HG03521 (cell line): ENCODE measurements around the gene ATP6V1G3.
"Not testable (repeated sequence)": the region's sequence is repeated elsewhere in the genome, so short reads cannot be mapped to it uniquely, and the experiment has no call there.

ENCODE experiments used
- ATAC-seq: cut with Tn5 transposase; IDR thresholded peaks from one replicate; pipeline ENCODE4 v1.9.1; 2021; ENCODE audit warnings: mild to moderate bottlenecking, moderate library complexity; ENCODE audit not compliant: unreplicated experiment

Gene ATP6V1G3

DNA sequence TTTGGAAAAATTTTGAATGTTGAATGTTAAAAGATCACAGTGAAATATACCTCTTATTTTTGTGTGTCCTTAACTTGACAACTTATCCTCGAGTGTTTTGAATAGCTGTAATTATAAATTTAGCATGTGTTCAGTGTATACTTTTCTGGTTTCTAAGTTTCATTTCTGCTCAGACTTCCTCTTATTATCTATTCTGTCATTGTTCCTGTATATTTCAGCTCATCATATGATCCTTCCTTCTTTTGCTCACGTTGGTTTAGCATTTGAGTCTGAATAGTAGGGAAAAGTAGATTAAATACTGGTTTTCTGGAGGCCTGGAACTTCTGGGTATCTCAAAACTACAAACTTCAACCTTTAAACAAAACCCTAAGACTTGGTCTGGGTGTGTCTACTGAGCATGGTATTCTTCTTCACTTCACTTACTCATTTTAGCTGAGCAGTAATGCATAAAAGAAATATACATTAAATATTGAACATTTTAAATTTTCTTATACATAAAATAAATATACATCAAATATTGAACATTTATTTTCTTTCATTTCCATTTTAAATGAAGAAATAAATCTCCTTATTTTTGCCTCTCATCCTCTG, 3.3 kb upstream of the ATP6V1G3 start:
- peak; percentile 80 for ATAC-seq

DNA sequence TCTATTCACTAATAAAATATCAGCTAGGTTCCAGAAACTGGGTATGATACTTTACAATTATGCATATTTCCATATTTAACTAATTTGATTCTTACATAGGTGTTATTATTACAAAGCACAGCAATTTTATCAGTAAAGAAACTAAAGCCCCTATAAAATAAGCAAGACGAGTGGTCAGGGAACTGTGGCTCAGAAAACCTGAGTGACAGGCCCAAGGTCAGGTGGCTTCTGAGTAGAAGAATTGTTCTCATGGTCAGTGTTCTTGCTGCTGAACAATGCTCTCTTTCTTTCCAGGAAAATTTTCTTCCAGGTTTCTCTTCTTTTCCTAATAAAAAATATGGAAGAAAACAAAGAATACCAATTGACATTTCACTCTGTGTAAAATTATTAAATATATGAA, 2.2 kb upstream of the ATP6V1G3 start:
- ATAC-seq = no peak

DNA sequence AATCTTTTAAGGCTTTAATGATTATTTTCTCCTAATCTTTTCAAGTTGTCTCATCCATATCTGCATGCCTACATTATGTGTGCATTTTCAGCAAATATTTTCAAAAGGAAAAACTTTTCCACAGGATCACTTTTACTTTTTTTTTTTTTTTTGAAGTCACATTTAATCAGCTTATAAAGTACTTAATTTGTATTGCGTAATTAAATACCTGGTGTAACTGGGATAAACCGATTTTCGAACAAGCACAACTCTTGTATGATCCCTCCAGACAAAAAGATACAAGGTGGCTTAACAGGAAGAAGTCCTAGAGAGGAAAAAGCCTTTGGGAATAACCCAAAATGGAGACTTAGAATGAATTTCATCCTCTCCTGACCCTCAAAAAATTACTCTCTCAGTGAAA, 1.3 kb upstream of the ATP6V1G3 start:
- no peak for ATAC-seq

DNA sequence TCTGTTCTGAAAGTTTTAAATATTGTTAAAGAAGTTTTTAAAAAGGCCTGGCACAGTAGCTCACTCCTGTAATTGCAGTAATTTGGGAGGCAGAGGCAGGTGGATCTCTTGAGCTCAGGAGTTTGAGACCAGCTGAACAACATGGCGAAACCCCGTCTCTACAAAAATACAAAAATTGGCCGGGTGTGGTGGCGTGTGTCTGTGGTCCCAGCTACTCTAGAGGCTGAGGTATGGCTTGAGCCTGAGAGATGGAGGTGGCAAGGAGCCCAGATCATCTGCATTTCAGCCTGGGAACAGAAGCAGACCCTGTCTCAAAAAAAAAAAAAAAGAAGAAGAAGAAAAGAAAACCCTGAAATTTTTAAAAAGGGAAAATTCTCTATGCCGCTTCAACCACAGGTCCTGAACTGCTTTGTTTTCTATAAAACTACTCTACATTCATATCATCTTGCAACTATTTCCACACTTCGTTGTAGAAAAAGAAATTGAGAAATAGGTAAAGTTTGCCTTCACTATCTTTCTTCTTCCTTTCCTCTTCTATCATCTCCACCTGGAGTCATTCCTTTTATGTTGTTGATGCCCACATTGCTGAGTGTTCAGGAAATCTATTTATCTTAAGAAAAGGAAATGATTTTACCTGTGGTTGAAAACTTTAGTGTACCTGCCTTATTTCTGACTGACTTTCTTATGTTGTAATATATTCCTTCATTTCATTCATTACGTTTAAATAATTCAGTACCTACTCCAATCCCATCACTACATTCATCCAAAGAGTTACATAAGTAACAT, 1.7 kb downstream of the ATP6V1G3 start:
- ATAC-seq = no peak

DNA sequence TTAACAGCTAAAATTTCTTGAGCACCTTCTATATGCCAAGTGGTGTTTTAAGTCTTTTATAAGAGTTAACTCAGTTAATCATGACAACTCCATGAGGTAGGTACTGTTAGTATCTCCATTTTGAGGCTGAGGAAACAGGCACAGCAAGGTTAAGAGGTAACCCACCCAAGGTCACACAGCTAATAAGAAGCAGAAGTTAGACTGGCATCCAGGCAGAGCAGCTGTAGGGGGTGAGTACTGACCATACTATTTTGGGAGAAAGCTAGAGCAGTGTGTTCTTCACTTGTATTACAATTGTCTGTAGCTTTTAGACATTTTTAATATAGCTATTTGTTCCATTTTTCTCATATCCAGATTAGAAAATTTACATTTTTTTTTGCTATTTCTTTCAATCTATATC, 4.8 kb downstream of the ATP6V1G3 start:
- ATAC-seq = no peak

DNA sequence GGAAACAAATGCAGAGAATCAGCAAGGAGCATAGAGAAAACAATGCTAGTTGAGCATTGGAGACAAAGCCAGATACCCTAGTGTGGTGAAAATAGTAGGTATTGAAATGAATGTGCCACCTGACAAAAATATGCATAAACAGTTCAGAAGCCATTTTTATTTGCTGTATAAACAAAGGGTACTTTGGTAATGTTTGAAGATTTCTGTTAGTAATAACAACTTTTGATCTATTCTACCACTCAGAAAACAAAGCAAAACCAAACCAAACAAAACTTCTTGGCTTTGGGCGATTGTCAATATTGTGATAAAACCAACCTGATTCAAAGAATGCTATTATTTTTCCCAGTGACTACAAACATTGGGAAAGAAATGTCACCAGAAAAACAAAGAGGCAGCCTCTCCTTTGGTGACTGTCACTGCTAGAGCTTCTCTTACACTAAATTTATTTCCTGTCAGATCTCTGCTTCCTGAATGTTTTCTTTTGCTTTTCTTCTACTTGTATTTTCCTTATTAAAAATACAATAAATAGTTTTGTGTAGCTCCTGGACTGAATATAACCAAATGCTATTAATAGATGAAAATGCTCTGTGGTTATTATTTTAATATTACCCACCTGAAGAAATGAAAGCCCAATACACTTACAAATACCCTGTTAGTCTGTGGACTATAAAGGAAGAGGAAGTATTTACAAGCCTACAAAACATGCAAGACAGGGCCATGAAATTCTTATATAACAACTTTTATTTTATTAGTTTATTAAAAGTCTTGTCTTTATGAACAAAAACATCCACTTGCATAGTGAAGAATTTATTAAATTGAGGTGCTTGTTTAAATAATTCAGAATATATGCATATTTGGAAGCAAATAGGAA, 5.7 kb downstream of the ATP6V1G3 start:
- no peak for ATAC-seq

DNA sequence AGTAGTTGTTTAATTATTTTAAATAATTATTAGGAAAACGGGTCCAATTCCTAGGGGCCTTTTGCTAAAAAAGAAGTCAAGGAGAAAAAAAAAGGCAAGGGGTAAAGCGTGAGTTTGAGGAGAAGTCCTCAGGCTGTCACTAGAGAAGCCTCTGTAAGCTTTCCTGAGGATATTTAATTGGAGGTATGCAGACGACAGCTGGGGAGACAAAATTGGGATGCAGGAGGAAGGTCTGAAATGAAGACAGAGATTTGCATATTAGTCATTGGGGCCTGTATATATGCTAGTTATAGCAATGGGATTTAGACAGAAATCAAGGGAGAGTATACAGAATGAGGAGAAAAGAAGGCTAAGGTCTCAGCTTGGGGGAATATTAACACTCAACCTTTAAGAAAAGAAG, 8.6 kb downstream of the ATP6V1G3 start:
- ATAC-seq = no peak

DNA sequence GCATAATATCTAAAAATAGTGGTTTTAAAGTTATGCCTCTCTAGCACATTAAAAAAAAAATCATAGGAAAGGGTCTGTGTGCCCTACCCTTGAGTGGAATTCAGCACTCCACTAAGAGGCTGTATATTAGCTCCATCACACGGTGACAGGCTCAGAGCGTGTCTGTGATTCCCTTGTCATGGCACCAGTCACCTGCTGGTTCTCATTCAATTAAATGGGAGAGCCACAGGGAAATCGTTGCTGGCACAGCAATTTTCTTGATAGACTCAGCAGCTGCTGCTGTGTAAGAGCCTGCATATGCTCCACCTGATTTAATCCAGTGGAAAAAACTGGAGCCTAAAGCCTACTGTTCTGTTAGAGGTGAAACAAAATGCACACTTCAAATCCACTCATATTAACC, 9.5 kb downstream of the ATP6V1G3 start:
- no peak for ATAC-seq

DNA sequence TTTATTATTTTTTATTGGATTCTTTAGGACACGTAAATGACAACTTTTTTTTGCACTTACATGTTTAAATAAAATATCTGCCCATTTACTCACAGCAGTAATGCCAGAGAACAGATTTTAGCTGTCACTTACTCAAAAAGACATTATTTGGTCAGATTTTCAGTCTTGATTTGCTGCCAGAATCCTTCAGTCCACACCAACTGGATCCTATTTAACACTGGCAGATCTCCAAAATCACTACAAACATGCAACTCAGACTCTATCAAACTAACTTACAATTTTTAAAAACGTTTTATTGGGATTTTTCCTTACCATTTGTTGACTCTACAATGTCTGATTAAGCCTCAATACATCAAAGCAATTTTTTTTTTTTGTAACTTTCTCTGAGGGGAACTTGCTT, 11.1 kb downstream of the ATP6V1G3 start:
- ATAC-seq = no peak

DNA sequence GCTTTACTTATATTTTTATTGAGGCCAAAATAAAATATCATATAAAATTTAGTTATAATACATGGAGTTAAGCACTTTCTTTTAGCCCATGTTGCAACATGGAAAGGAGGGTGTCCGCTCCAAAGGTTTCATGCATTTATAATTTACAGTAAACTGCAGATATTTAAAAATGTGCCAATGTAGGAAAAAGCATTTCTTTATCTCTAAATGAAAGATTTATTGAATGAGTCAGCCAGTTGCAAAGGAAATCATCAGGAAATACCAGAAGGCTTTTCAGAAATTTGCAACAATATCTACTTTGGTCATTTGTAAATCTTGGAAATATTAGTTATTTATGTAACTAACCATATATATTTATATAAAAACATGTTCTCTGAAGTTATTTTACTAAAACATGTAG, 12.1 kb downstream of the ATP6V1G3 start:
- no peak for ATAC-seq

DNA sequence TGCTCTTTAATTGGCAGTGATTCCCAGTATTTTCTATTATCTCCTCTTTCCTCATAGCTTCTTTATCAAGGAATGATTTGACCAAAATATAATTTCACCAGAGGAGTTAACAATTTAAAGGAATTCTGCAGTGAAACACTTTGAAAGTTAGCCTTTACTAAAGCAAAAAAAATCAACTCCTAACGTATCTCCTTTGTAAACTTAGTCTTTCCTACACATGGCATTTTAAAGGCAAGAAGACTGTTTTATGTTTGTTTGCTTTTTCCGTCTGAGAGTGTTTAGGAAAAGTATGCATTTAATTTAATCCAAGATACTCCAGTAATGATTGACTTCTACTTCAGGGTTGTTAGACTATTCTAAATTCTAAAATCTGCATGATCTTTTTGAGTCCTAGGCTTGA, 15.9 kb downstream of the ATP6V1G3 start:
- ATAC-seq = no peak

DNA sequence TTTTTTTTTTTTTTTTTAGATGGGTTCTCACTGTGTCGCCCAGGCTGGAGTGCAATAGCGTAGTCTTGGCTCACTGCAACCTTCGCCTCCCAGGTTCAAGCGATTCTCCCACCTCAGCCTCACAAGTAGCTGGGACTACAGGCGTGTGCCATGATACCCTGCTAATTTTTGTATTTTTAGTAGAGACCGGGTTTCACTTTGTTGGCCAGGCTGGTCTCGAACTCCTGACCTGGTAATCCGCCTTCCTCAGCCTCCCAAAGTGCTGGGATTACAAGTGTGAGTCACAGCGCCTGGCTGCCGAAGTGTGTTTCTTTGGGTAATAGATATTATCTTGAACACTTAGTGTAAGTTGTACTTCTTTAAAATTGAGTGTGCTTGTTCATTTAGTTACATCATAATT, 16.4 kb downstream of the ATP6V1G3 start:
- ATAC-seq = not testable (repeated sequence)

DNA sequence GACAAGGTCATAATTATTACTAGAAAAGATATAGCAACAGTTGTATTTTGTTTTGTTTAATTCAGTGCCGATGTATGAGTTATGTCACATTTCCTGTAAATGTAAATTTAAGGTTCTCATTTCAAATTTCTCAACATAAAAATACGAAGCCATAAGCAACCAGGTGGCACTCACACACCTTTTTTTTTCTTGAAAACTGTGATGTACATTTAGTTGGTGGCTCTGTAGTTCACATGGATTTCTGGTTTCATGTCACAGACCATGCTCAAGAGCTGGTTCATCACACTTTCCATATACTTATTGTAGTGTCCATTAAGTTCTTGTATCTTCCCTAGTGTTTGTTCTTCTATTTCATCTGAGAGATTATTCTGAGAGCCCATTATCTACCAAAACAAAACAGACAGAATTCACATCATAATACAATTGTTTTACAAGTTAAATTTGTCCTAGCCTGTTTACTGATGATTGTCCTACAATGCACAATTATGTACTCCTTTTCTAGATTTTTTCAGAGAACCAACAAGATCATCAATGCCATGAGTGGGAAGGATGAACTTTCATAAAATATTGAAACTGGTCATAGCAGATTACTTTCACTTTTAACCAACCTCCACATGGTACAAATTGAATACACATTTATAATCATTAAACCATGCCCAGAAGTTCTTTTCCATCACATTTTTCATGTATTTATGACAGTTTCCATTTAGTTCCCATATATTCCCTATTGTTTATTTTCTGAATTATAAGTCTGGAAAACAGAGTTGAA, 17.1 kb downstream of the ATP6V1G3 start:
- no peak for ATAC-seq

DNA sequence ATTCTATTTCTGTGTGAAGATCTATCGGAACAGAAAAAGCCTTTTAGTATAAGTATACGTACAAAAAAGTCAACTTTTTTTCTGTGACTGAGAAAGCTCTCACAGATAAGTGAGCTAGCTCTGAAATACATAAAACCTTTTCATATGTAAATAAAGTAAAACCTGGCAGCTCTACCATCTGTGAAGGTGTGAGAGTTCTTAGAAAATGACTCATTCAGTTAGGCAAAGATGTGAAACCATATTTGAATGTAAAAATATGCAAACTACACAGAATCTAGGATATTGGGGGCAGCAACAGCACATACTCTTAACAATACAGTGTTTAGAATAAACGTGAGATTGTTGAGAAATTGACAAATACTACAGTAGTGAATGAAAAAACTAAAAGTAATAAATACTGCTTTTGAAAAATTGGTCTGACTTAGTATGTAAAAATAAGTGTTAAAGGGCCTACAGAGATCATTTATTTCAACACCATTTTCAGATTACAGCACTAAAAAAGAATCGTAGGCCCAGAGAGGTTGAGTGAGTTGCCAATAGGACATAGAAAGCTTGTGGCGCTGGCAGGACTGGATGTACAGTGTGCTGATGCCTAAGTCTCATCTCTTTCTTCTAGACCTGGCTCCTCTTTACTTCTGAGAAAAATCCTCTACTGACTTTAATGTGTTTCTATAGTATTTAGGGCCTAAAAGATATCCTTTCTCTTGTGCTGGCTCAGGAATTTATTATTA, 19.8 kb downstream of the ATP6V1G3 start:
- peak; percentile 91 for ATAC-seq

DNA sequence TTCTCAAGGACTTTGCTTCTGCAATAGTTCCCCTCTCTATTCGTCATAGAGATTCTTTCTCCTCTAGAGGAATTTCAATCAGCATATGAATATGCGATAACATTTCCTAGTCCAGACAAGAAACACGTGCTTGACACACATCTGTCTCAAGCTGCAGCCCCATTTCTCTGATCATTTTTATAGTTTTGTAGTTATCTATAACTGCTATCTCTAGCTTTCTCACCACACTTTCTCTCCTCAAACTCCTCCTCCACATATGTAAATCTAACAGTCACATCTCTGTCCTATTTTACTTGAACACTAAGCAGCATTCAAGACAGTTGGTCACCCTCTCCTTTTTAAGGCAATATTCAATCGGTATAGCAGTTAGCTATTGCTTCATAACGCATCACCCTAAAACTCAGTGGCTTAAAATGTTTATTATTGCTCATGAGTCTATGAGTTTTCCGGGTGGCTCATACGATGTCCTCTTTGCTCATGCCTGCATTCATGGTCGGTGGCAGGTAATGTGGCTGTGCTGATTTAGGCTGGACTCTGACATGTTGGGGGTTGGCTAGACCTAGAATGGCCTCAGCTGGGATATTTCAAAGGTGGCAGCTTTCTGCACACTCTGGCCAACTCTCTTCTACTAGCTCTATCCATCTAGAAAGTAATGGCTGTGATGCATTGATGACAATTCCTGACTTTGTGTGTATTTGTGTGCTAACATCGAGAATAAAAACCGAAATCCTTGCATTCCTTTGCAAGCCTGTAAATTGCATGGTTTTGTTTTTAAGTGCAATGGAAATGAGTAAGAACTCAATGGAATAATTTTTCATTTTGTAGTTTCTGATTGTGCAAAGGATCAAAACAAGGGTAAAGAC, 20.6 kb downstream of the ATP6V1G3 start:
- no peak for ATAC-seq

DNA sequence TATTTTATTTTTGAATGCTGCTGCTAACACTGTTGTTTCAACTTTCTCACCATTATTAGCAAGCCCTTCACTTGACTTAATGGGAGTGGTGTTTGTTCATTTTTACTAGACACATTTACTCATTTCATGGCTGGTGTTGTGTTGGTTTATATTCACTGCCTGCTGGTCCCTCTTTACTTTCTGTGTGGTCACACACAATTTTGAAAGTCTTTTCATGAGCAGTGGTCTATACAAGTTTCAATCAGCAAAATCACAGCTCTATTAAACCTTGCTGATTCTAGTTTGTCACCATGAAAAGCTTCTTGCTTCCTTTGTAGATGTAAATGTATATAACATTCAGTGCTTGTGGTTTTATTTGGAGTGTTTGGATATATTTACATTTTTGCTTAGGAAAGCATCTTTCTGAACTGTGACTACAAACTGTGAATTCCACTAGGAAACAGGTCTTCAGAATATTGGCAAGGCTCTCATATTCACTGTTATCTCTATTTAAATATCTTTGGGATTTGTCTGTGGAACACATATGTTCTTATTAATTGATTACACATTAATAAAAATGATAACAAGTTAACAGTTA, 22.8 kb downstream of the ATP6V1G3 start:
- ATAC-seq = no peak

DNA sequence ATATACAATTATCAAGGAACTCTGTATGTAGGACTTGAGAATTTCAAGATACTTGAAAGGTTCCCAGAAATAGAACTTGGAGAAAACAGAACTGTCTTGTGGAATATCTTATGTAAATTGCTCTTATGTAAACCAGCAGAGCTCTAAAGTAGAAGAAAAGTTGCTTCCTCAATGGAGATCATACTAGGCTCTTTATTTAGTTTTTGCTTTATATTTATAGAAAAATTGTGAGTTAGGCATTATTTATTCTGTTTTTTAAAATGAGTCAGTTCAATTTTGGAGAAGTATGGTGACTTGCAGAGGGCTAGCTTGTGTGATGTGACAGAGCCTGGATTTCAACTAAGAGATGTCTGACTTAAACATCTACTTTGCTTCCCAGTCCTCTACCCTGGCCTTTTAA, 40.4 kb downstream of the ATP6V1G3 start:
- ATAC-seq = no peak

DNA sequence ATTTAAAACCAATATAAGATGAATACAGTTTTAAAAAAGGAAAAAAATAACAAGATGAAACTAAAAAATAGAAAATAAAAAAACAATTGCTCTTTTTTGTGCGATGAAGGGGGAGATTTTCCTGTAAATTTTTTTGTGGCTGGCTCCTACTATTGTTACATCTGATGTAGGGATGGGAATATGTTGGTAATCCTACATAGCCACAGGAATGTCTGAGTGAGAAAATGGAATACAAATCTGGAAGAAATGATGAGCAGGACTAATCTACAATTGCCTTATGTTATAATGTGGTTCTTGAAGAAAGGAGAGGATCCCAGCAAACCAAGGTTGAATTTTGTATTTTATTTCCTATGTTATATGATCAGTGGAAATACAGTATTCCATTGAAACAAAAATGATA, 40.9 kb downstream of the ATP6V1G3 start:
- ATAC-seq = no peak

DNA sequence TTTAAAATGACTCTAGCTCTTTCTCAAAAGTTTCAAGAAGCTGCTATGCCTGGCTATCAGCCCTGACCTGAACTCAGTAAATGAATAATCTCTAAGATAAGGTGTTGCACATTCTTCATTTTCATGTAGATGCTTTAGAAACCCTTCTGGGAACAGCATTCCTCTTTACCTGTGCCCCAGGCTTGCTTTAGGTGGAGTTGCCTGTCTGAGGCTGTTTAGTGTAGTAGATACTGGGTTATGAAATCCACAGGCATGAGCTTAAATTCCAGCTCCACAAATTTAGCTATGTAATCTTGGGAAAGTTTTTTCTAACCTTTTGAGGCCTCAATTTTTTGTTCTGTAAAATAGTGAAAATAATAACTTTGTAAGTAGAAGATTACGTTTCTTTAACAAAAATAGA, 41.6 kb downstream of the ATP6V1G3 start:
- ATAC-seq = no peak
